HL-60/S4 (cell line): ENCODE measurements around the gene RCN2.

Source experiments
- in situ Hi-C: fragments of 300-500 bp; cut with MboI; formaldehyde crosslinking; loops from 2 replicates; pipeline ENCODE4 v1.14.3; 2022; ENCODE audit warnings: low sequenced_read_pairs

RCN2 gene

GRCh38 chr15:76991741-76992645, 60.4 kb downstream of the RCN2 start:
- in situ Hi-C loops: no loop called here

GRCh38 chr15:76993114-76993725, 61.7 kb downstream of the RCN2 start:
- in situ Hi-C loops: no loop called here

GRCh38 chr15:76994001-76994400, 62.5 kb downstream of the RCN2 start:
- in situ Hi-C loops: no loop called here

GRCh38 chr15:76994496-76994895, 62.9 kb downstream of the RCN2 start:
- in situ Hi-C loops: no loop called here

- in situ Hi-C loops: no loop called here
Measured at GRCh38 chr15:76994971-76995945, 63.7 kb downstream of the RCN2 start, which contains the start of gene PSTPIP1. Gene PSTPIP1 (plus strand): TSS chr15:76995126. CDS start chr15:76995574, 448 bp downstream.

GRCh38 chr15:76996076-76996525, 64.6 kb downstream of the RCN2 start:
- in situ Hi-C loops: no loop called here

- in situ Hi-C loops: no loop called here
Measured at GRCh38 chr15:76996526-76997401, 65.2 kb downstream of the RCN2 start.

- in situ Hi-C loops: no loop called here
Measured at GRCh38 chr15:76998663-76999285, 67.2 kb downstream of the RCN2 start.

GRCh38 chr15:76999996-77000395, 68.4 kb downstream of the RCN2 start:
- in situ Hi-C loops: no loop called here

- in situ Hi-C loops: no loop called here
Measured at GRCh38 chr15:77001351-77001750, 69.8 kb downstream of the RCN2 start.

- in situ Hi-C loops: no loop called here
Measured at GRCh38 chr15:77001966-77002365, 70.4 kb downstream of the RCN2 start.

GRCh38 chr15:77002436-77002835, 70.9 kb downstream of the RCN2 start:
- in situ Hi-C loops: no loop called here

GRCh38 chr15:77002954-77003912, 71.7 kb downstream of the RCN2 start:
- in situ Hi-C loops: no loop called here
